Nephron (organoid): ENCODE results near the gene EGFR.

Experiments used
- H3K27ac Mint-ChIP-seq, 3 experiments: 2 replicates each; pipeline ENCODE4 v1.8.0; 2020; ENCODE audit warnings: mixed read lengths in 3 of 3, mild to moderate bottlenecking in 2 of 3, moderate library complexity in 1 of 3
- H3K27me3 Mint-ChIP-seq: 2 replicates; pipeline ENCODE4 v1.8.0; 2021; ENCODE audit warnings: low read depth, mild to moderate bottlenecking, moderate library complexity, mixed read lengths
- H3K36me3 Mint-ChIP-seq: 2 replicates; pipeline ENCODE4 v1.8.0; 2020; ENCODE audit warnings: low read depth, mixed read lengths
- H3K4me1 Mint-ChIP-seq: 2 replicates; pipeline ENCODE4 v1.8.0; 2020; ENCODE audit warnings: mixed read lengths
- H3K4me3 Mint-ChIP-seq, 3 experiments: 2 replicates each; pipeline ENCODE4 v1.8.0; 2020; ENCODE audit warnings: mild to moderate bottlenecking in 3 of 3, mixed read lengths in 3 of 3, moderate library complexity in 2 of 3
- H3K9me3 Mint-ChIP-seq: 2 replicates; pipeline ENCODE4 v1.8.0; 2020; ENCODE audit warnings: mixed read lengths
- CTCF ChIP-seq, 3 experiments: fragments of 200-600 bp; sonication (generic); IDR thresholded peaks; one replicate each; pipeline ENCODE4 v1.5.0; 2021; ENCODE audit warnings: antibody characterized with exemption in 3 of 3; ENCODE audit not compliant: unreplicated experiment in 3 of 3

EGFR gene

GRCh38 chr7:55255496-55256445, 237.0 kb downstream of the EGFR start:
- Mint-ChIP-seq H3K27me3 (peaks cover 34% of the 10 kb centered on the region), H3K4me1 (peaks cover 5% of the 10 kb centered on the region), H3K4me3 (peak overlapping the region; percentile 85 to 92 (median 92)), H3K27ac (peak overlapping the region; percentile 72 to 90 (median 86)), H3K36me3 (no peaks in the 10 kb centered on the region), H3K9me3 (no peaks in the 10 kb centered on the region)
- TF ChIP-seq CTCF (IDR thresholded peaks at IDR 0.05; ENCODE audit: unreplicated experiment in 3 of 3), result peak; percentile 71 to 82 (median 81)

- Mint-ChIP-seq H3K36me3 (no peaks in the 10 kb centered on the region), H3K27me3 (peaks cover 22% of the 10 kb centered on the region), H3K4me1 (peaks cover 5% of the 10 kb centered on the region), H3K27ac (no peak overlapping the region), H3K9me3 (no peaks in the 10 kb centered on the region), H3K4me3 (no peak overlapping the region)
- TF ChIP-seq CTCF (IDR thresholded peaks at IDR 0.05; ENCODE audit: unreplicated experiment in 3 of 3), result no peak
Observed at GRCh38 chr7:55258631-55259030, 239.8 kb downstream of the EGFR start.

GRCh38 chr7:55260171-55260570, 241.4 kb downstream of the EGFR start:
- no peaks in the 10 kb centered on the region for H3K9me3 Mint-ChIP-seq
- H3K27ac Mint-ChIP-seq, result no peak overlapping the region
- H3K4me3 Mint-ChIP-seq, result no peak overlapping the region

GRCh38 chr7:55260676-55261385, 242.0 kb downstream of the EGFR start:
- Mint-ChIP-seq H3K4me3 (no peak overlapping the region), H3K36me3 (no peaks in the 10 kb centered on the region), H3K27ac (no peak overlapping the region), H3K4me1 (no peaks in the 10 kb centered on the region), H3K9me3 (no peaks in the 10 kb centered on the region), H3K27me3 (peaks cover 15% of the 10 kb centered on the region)
- no peak for TF ChIP-seq CTCF (IDR thresholded peaks at IDR 0.05; ENCODE audit: unreplicated experiment in 3 of 3)

More at GRCh38 chr7:55260171-55260570, 241.4 kb downstream of the EGFR start:
- Mint-ChIP-seq H3K36me3 (no peaks in the 10 kb centered on the region), H3K4me1 (peaks cover 4% of the 10 kb centered on the region), H3K27me3 (peaks cover 16% of the 10 kb centered on the region)
- no peak for TF ChIP-seq CTCF (IDR thresholded peaks at IDR 0.05; ENCODE audit: unreplicated experiment in 3 of 3)
